Dendritic cell treated with granulocyte-macrophage colony-stimulating factor and Interleukin-4, amounts not matched to agents 40 ng/mL and 50 ng/mL, for 4 days (primary cell): ENCODE measurements around the gene ABTB2.

ENCODE experiments used
- H3K27ac Mint-ChIP-seq: one replicate; pipeline ENCODE4 v1.8.0; 2022; ENCODE audit warnings: mild to moderate bottlenecking, mixed read lengths
- H3K27me3 Mint-ChIP-seq: one replicate; pipeline ENCODE4 v1.8.0; 2022; ENCODE audit warnings: mild to moderate bottlenecking, mixed read lengths
- H3K36me3 Mint-ChIP-seq: one replicate; pipeline ENCODE4 v1.8.0; 2022; ENCODE audit warnings: low read depth, mixed read lengths
- H3K4me1 Mint-ChIP-seq: one replicate; pipeline ENCODE4 v1.8.0; 2022; ENCODE audit warnings: low read depth, mixed read lengths
- H3K4me3 Mint-ChIP-seq: one replicate; pipeline ENCODE4 v1.8.0; 2022; ENCODE audit warnings: mild to moderate bottlenecking, moderate library complexity, mixed read lengths
- H3K9me3 Mint-ChIP-seq: one replicate; pipeline ENCODE4 v1.8.0; 2022; ENCODE audit warnings: mixed read lengths
- intact Hi-C: fragments of 100-400 bp; cut with micrococcal nuclease; formaldehyde crosslinking; loops from one replicate; pipeline ENCODE4 v1.15.0; 2022

ABTB2 gene

GRCh38 chr11:34309965-34310364 lies 47.8 kb downstream of the ABTB2 start:
- peaks cover 23% of the 10 kb centered on the region for H3K4me1 Mint-ChIP-seq
- intact Hi-C loops: no loop called here
- no peaks in the 10 kb centered on the region for H3K9me3 Mint-ChIP-seq
- H3K27me3 Mint-ChIP-seq: no peaks in the 10 kb centered on the region
- no peaks in the 10 kb centered on the region for H3K36me3 Mint-ChIP-seq
- no peak overlapping the region for H3K27ac Mint-ChIP-seq
- no peak overlapping the region for H3K4me3 Mint-ChIP-seq

- H3K36me3 Mint-ChIP-seq: no peaks in the 10 kb centered on the region
- no peaks in the 10 kb centered on the region for H3K9me3 Mint-ChIP-seq
- no peak overlapping the region for H3K4me3 Mint-ChIP-seq
- no peaks in the 10 kb centered on the region for H3K27me3 Mint-ChIP-seq
- H3K27ac Mint-ChIP-seq: peak overlapping the region; percentile 59
- peaks cover 23% of the 10 kb centered on the region for H3K4me1 Mint-ChIP-seq
- intact Hi-C loops: no loop called here
Measured at GRCh38 chr11:34308913-34309585, 48.8 kb downstream of the ABTB2 start.

- Mint-ChIP-seq H3K9me3 (no peaks in the 10 kb centered on the region), H3K36me3 (no peaks in the 10 kb centered on the region), H3K27ac (no peak overlapping the region), H3K4me1 (peaks cover 23% of the 10 kb centered on the region), H3K27me3 (no peaks in the 10 kb centered on the region), H3K4me3 (no peak overlapping the region)
- intact Hi-C loops: no loop called here
Measured at GRCh38 chr11:34308049-34308912, 49.5 kb downstream of the ABTB2 start.

- Mint-ChIP-seq H3K4me1 (peaks cover 27% of the 10 kb centered on the region), H3K4me3 (no peak overlapping the region), H3K27me3 (no peaks in the 10 kb centered on the region), H3K36me3 (no peaks in the 10 kb centered on the region), H3K9me3 (no peaks in the 10 kb centered on the region), H3K27ac (no peak overlapping the region)
- intact Hi-C loops: no loop called here
Measured at GRCh38 chr11:34305780-34306179, 52.0 kb downstream of the ABTB2 start.

GRCh38 chr11:34305193-34305592 lies 52.6 kb downstream of the ABTB2 start:
- Mint-ChIP-seq H3K4me3 (no peak overlapping the region), H3K9me3 (no peaks in the 10 kb centered on the region), H3K36me3 (no peaks in the 10 kb centered on the region), H3K27ac (no peak overlapping the region), H3K27me3 (no peaks in the 10 kb centered on the region), H3K4me1 (peaks cover 24% of the 10 kb centered on the region)
- intact Hi-C loops: no loop called here

GRCh38 chr11:34303028-34303570 lies 54.7 kb downstream of the ABTB2 start:
- Mint-ChIP-seq H3K4me1 (peaks cover 7% of the 10 kb centered on the region), H3K4me3 (no peak overlapping the region), H3K36me3 (no peaks in the 10 kb centered on the region), H3K9me3 (no peaks in the 10 kb centered on the region), H3K27ac (no peak overlapping the region), H3K27me3 (no peaks in the 10 kb centered on the region)
- intact Hi-C loops: no loop called here

GRCh38 chr11:34302046-34302921 lies 55.5 kb downstream of the ABTB2 start:
- H3K9me3 Mint-ChIP-seq: no peaks in the 10 kb centered on the region
- no peaks in the 10 kb centered on the region for H3K36me3 Mint-ChIP-seq
- H3K27ac Mint-ChIP-seq: no peak overlapping the region
- no peaks in the 10 kb centered on the region for H3K27me3 Mint-ChIP-seq
- no peak overlapping the region for H3K4me3 Mint-ChIP-seq
- H3K4me1 Mint-ChIP-seq: peaks cover 7% of the 10 kb centered on the region
- intact Hi-C loops: no loop called here

- intact Hi-C loops: no loop called here
- H3K36me3 Mint-ChIP-seq: no peaks in the 10 kb centered on the region
- no peak overlapping the region for H3K27ac Mint-ChIP-seq
- H3K27me3 Mint-ChIP-seq: no peaks in the 10 kb centered on the region
- H3K9me3 Mint-ChIP-seq: no peaks in the 10 kb centered on the region
- no peak overlapping the region for H3K4me3 Mint-ChIP-seq
- H3K4me1 Mint-ChIP-seq: peaks cover 7% of the 10 kb centered on the region
Measured at GRCh38 chr11:34300926-34301295, 56.9 kb downstream of the ABTB2 start.

- Mint-ChIP-seq H3K9me3 (no peaks in the 10 kb centered on the region), H3K4me1 (peaks cover 7% of the 10 kb centered on the region), H3K27me3 (no peaks in the 10 kb centered on the region), H3K27ac (no peak overlapping the region), H3K4me3 (no peak overlapping the region), H3K36me3 (no peaks in the 10 kb centered on the region)
- intact Hi-C loops: no loop called here
Measured at GRCh38 chr11:34300026-34300925, 57.5 kb downstream of the ABTB2 start.

- Mint-ChIP-seq H3K27me3 (no peaks in the 10 kb centered on the region), H3K27ac (no peak overlapping the region), H3K9me3 (no peaks in the 10 kb centered on the region), H3K4me1 (peaks cover 7% of the 10 kb centered on the region), H3K36me3 (no peaks in the 10 kb centered on the region), H3K4me3 (no peak overlapping the region)
- intact Hi-C loops: no loop called here
Measured at GRCh38 chr11:34299284-34299972, 58.4 kb downstream of the ABTB2 start.

GRCh38 chr11:34298871-34299270 lies 58.9 kb downstream of the ABTB2 start:
- no peak overlapping the region for H3K4me3 Mint-ChIP-seq
- no peaks in the 10 kb centered on the region for H3K9me3 Mint-ChIP-seq
- intact Hi-C loops: no loop called here
- H3K4me1 Mint-ChIP-seq: peaks cover 7% of the 10 kb centered on the region
- H3K27ac Mint-ChIP-seq: no peak overlapping the region
- no peaks in the 10 kb centered on the region for H3K27me3 Mint-ChIP-seq
- H3K36me3 Mint-ChIP-seq: no peaks in the 10 kb centered on the region

- H3K9me3 Mint-ChIP-seq: no peaks in the 10 kb centered on the region
- peaks cover 7% of the 10 kb centered on the region for H3K4me1 Mint-ChIP-seq
- H3K36me3 Mint-ChIP-seq: no peaks in the 10 kb centered on the region
- H3K4me3 Mint-ChIP-seq: no peak overlapping the region
- H3K27me3 Mint-ChIP-seq: no peaks in the 10 kb centered on the region
- intact Hi-C loops: no loop called here
- no peak overlapping the region for H3K27ac Mint-ChIP-seq
Measured at GRCh38 chr11:34296412-34296811, 61.4 kb downstream of the ABTB2 start.

GRCh38 chr11:34292546-34292945 lies 65.3 kb downstream of the ABTB2 start:
- Mint-ChIP-seq H3K36me3 (no peaks in the 10 kb centered on the region), H3K4me3 (no peak overlapping the region), H3K4me1 (no peaks in the 10 kb centered on the region), H3K27ac (no peak overlapping the region), H3K27me3 (no peaks in the 10 kb centered on the region), H3K9me3 (no peaks in the 10 kb centered on the region)
- intact Hi-C loops: no loop called here
